Left lung (tissue), 10 donors: Measurements from ENCODE around the gene LAMB1. TPM values are rescaled to one million over a fixed set of nuclear protein-coding genes. Genes with fewer than 3 reads are reported as not detected.

Source experiments
- ATAC-seq: fragments of 200-7000 bp; cut with Tn5 transposase; one replicate; pipeline ENCODE4 v1.9.1; 2020; ENCODE audit warnings: moderate library complexity
- DNase-seq, 4 donors: peaks; one replicate each; pipeline ENCODE4 v3.0.0-alpha.2; 2013 to 2020
- H3K27ac ChIP-seq, 2 donors: fragments of 200-600 bp; sonication (generic) in 1 of 2; one replicate each; pipeline versions ENCODE4 v1.5.0 to v1.8.0; 2020 to 2021
- H3K27me3 ChIP-seq, 2 donors: fragments of 200-600 bp; sonication (generic) in 1 of 2; one replicate each; pipeline versions ENCODE4 v1.5.0 to v1.8.0; 2020 to 2021
- H3K36me3 ChIP-seq, 2 donors: fragments of 200-600 bp; sonication (generic) in 1 of 2; one replicate each; pipeline versions ENCODE4 v1.5.0 to v1.8.0; 2020 to 2021
- H3K4me1 ChIP-seq, 2 donors: fragments of 200-600 bp; one replicate each; pipeline ENCODE4 v1.8.0; 2021
- H3K4me3 ChIP-seq, 2 donors: fragments of 200-600 bp; sonication (generic) in 1 of 2; one replicate each; pipeline versions ENCODE4 v1.5.0 to v1.8.0; 2020 to 2021; ENCODE audit warnings: mild to moderate bottlenecking in 1 of 2
- H3K9me3 ChIP-seq, 2 donors: fragments of 200-600 bp; sonication (generic) in 1 of 2; one replicate each; pipeline versions ENCODE4 v1.5.0 to v1.8.0; 2020 to 2021
- CTCF ChIP-seq, 2 donors: fragments of 200-600 bp; sonication (generic) in 1 of 2; IDR thresholded peaks; one replicate each; pipeline versions ENCODE4 v1.5.0 to v1.8.0; 2021; ENCODE audit warnings: antibody characterized with exemption in 2 of 2
- intact Hi-C, 2 donors: fragments of 100-400 bp; cut with DNase I; formaldehyde crosslinking; loops; one replicate each; pipeline versions ENCODE4 v1.11.2 to v1.14.2; 2022
- polyA plus RNA-seq, 6 donors: library from polyadenylated mRNA; unstranded; fragments of 120-200 nt; gene quantifications; one replicate each; pipeline ENCODE4 v1.2.1, GENCODE V29; 2013; ENCODE audit not compliant: insufficient read length in 6 of 6
- total RNA-seq, 2 donors: library from RNA; stranded (reverse); fragmentation: NEBNext Ultra II Directional; extraction: Animal tissue kit (Norgen Biotek cat#: 25700); gene quantifications; one replicate each; pipeline ENCODE4 v1.2.1, GENCODE V29; 2021
- donor health status: DM: no; HTN: yes; CAD: no.
- donor health status: DM: no; HTN: no; CAD: no.

LAMB1 gene
- total and polyA plus RNA-seq, 8 donors: 175 to 583 (median 505) TPM

- Histone ChIP-seq H3K4me3 (no peak overlapping the region), H3K36me3 (peaks cover 0 to 20% of the 10 kb centered on the region in 2 donors), H3K9me3 (no peaks in the 10 kb centered on the region), H3K27ac (no peak overlapping the region), H3K27me3 (no peaks in the 10 kb centered on the region), H3K4me1 (peaks cover 0 to 19% of the 10 kb centered on the region in 2 donors)
- DNase-seq (no peak), ATAC-seq (no peak)
- TF ChIP-seq CTCF (IDR thresholded peaks at IDR 0.05): no peak
- intact Hi-C loops: no loop called here
These were observed 53.5 kb downstream of the LAMB1 start for GRCh38 chr7:107949443-107949935.

- DNase-seq: no peak
- no peak for ATAC-seq
- no peak overlapping the region for H3K4me3 ChIP-seq
- no peaks in the 10 kb centered on the region for H3K9me3 ChIP-seq
- no peaks in the 10 kb centered on the region for H3K27me3 ChIP-seq
- TF ChIP-seq CTCF (IDR thresholded peaks at IDR 0.05): no peak
- H3K4me1 ChIP-seq: peaks cover 0 to 19% of the 10 kb centered on the region in 2 donors
- H3K27ac ChIP-seq: no peak overlapping the region
- intact Hi-C loops: no loop called here
- peaks cover 0 to 25% of the 10 kb centered on the region in 2 donors for H3K36me3 ChIP-seq
These were observed 54.1 kb downstream of the LAMB1 start for GRCh38 chr7:107948645-107949442.

GRCh38 chr7:107946881-107947280, 56.1 kb downstream of the LAMB1 start:
- ATAC-seq (no peak), DNase-seq (no peak)
- Histone ChIP-seq H3K9me3 (no peaks in the 10 kb centered on the region), H3K27me3 (no peaks in the 10 kb centered on the region), H3K27ac (no peak overlapping the region), H3K36me3 (peaks cover 0 to 26% of the 10 kb centered on the region in 2 donors), H3K4me3 (no peak overlapping the region), H3K4me1 (peaks cover 0 to 12% of the 10 kb centered on the region in 2 donors)
- intact Hi-C loops: no loop called here
- TF ChIP-seq CTCF (IDR thresholded peaks at IDR 0.05): no peak

GRCh38 chr7:107946451-107946850, 56.5 kb downstream of the LAMB1 start:
- DNase-seq (no peak), ATAC-seq (no peak)
- H3K27me3 ChIP-seq: no peaks in the 10 kb centered on the region
- peaks cover 0 to 12% of the 10 kb centered on the region in 2 donors for H3K4me1 ChIP-seq
- peaks cover 0 to 26% of the 10 kb centered on the region in 2 donors for H3K36me3 ChIP-seq
- intact Hi-C loops: no loop called here
- no peak for TF ChIP-seq CTCF (IDR thresholded peaks at IDR 0.05)
- H3K27ac ChIP-seq: no peak overlapping the region
- H3K9me3 ChIP-seq: no peaks in the 10 kb centered on the region
- no peak overlapping the region for H3K4me3 ChIP-seq

- Histone ChIP-seq H3K4me3 (no peak overlapping the region), H3K4me1 (peaks cover 0 to 12% of the 10 kb centered on the region in 2 donors), H3K27ac (no peak overlapping the region), H3K36me3 (peaks cover 0 to 32% of the 10 kb centered on the region in 2 donors), H3K9me3 (no peaks in the 10 kb centered on the region), H3K27me3 (no peaks in the 10 kb centered on the region)
- no peak for TF ChIP-seq CTCF (IDR thresholded peaks at IDR 0.05)
- intact Hi-C loops: no loop called here
- no peak for DNase-seq
- ATAC-seq: no peak
These were observed 57.6 kb downstream of the LAMB1 start for GRCh38 chr7:107945332-107945731.
